Activated naive CD8-positive, alpha-beta T cell treated with anti-CD3 and anti-CD28 coated beads for 36 hours (primary cell): ENCODE data around the gene TMEM229B. TPM values are rescaled to one million over a fixed set of nuclear protein-coding genes. Genes with fewer than 3 reads are reported as not detected.
"Not testable (repeated sequence)": the region's sequence is repeated elsewhere in the genome, so short reads cannot be mapped to it uniquely, and the experiment has no call there.

Source experiments
- DNase-seq: peaks from one replicate; pipeline ENCODE4 v3.0.0; 2021
- H3K27ac Mint-ChIP-seq: one replicate; pipeline ENCODE4 v1.8.0; 2022; ENCODE audit warnings: mild to moderate bottlenecking, moderate library complexity, mixed read lengths
- H3K27me3 Mint-ChIP-seq: one replicate; pipeline ENCODE4 v1.8.0; 2022; ENCODE audit warnings: mild to moderate bottlenecking, mixed read lengths
- H3K36me3 Mint-ChIP-seq: one replicate; pipeline ENCODE4 v1.8.0; 2021; ENCODE audit warnings: mild to moderate bottlenecking, mixed read lengths
- H3K4me1 Mint-ChIP-seq: one replicate; pipeline ENCODE4 v1.8.0; 2021; ENCODE audit warnings: mixed read lengths
- H3K4me3 Mint-ChIP-seq: one replicate; pipeline ENCODE4 v1.8.0; 2022; ENCODE audit warnings: mild to moderate bottlenecking, moderate library complexity, mixed read lengths
- H3K9me3 Mint-ChIP-seq: one replicate; pipeline ENCODE4 v1.8.0; 2022; ENCODE audit warnings: mixed read lengths
- total RNA-seq, 2 experiments: library from RNA; stranded (reverse); gene quantifications; one replicate each; pipeline ENCODE4 v1.2.3, GENCODE V29; 2021

TMEM229B gene
- total RNA-seq, 2 experiments from 2014 or later = 3.1 to 3.5 TPM

- DNase-seq = no peak
- H3K9me3 Mint-ChIP-seq = no peaks in the 10 kb centered on the region
- no peaks in the 10 kb centered on the region for H3K36me3 Mint-ChIP-seq
- H3K4me1 Mint-ChIP-seq = peaks cover 16% of the 10 kb centered on the region
- no peak overlapping the region for H3K4me3 Mint-ChIP-seq
- H3K27ac Mint-ChIP-seq = no peak overlapping the region
- no peaks in the 10 kb centered on the region for H3K27me3 Mint-ChIP-seq
Measured at GRCh38 chr14:67461996-67462395, 26.5 kb downstream of the TMEM229B start.

- H3K27ac Mint-ChIP-seq = no peak overlapping the region
- H3K9me3 Mint-ChIP-seq = no peaks in the 10 kb centered on the region
- no peaks in the 10 kb centered on the region for H3K36me3 Mint-ChIP-seq
- no peak overlapping the region for H3K4me3 Mint-ChIP-seq
- H3K27me3 Mint-ChIP-seq = no peaks in the 10 kb centered on the region
- peaks cover 14% of the 10 kb centered on the region for H3K4me1 Mint-ChIP-seq
- DNase-seq = no peak
Measured at GRCh38 chr14:67461341-67461985, 27.1 kb downstream of the TMEM229B start.

- peaks cover 6% of the 10 kb centered on the region for H3K4me1 Mint-ChIP-seq
- no peak overlapping the region for H3K4me3 Mint-ChIP-seq
- no peak for DNase-seq
- no peaks in the 10 kb centered on the region for H3K27me3 Mint-ChIP-seq
- no peak overlapping the region for H3K27ac Mint-ChIP-seq
- no peaks in the 10 kb centered on the region for H3K36me3 Mint-ChIP-seq
- H3K9me3 Mint-ChIP-seq = no peaks in the 10 kb centered on the region
Measured at GRCh38 chr14:67459336-67459735, 29.2 kb downstream of the TMEM229B start.

GRCh38 chr14:67457782-67458181 is 30.7 kb downstream of the TMEM229B start:
- Mint-ChIP-seq H3K36me3 (no peaks in the 10 kb centered on the region), H3K4me1 (no peaks in the 10 kb centered on the region), H3K9me3 (no peaks in the 10 kb centered on the region), H3K4me3 (no peak overlapping the region), H3K27me3 (no peaks in the 10 kb centered on the region), H3K27ac (no peak overlapping the region)
- DNase-seq = no peak

GRCh38 chr14:67456732-67457131 is 31.8 kb downstream of the TMEM229B start:
- DNase-seq = no peak
- no peaks in the 10 kb centered on the region for H3K27me3 Mint-ChIP-seq
- H3K36me3 Mint-ChIP-seq = no peaks in the 10 kb centered on the region
- no peaks in the 10 kb centered on the region for H3K9me3 Mint-ChIP-seq
- H3K27ac Mint-ChIP-seq = no peak overlapping the region
- H3K4me1 Mint-ChIP-seq = no peaks in the 10 kb centered on the region
- H3K4me3 Mint-ChIP-seq = no peak overlapping the region

GRCh38 chr14:67453575-67454300 is 34.8 kb downstream of the TMEM229B start:
- Mint-ChIP-seq H3K27ac (no peak overlapping the region), H3K9me3 (no peaks in the 10 kb centered on the region), H3K4me1 (no peaks in the 10 kb centered on the region), H3K27me3 (no peaks in the 10 kb centered on the region), H3K4me3 (no peak overlapping the region), H3K36me3 (peaks cover 2% of the 10 kb centered on the region)
- no peak for DNase-seq

GRCh38 chr14:67451667-67452066 is 36.9 kb downstream of the TMEM229B start:
- H3K27ac Mint-ChIP-seq, H3K4me3 Mint-ChIP-seq, H3K27me3 Mint-ChIP-seq, H3K4me1 Mint-ChIP-seq, DNase-seq, H3K36me3 Mint-ChIP-seq, H3K9me3 Mint-ChIP-seq: not testable (repeated sequence)

GRCh38 chr14:67449096-67449495 is 39.4 kb downstream of the TMEM229B start:
- Mint-ChIP-seq H3K4me1 (no peaks in the 10 kb centered on the region), H3K4me3 (no peak overlapping the region), H3K27ac (no peak overlapping the region), H3K9me3 (no peaks in the 10 kb centered on the region), H3K27me3 (no peaks in the 10 kb centered on the region), H3K36me3 (peaks cover 2% of the 10 kb centered on the region)
- no peak for DNase-seq

GRCh38 chr14:67447033-67447381 is 41.5 kb downstream of the TMEM229B start:
- Mint-ChIP-seq H3K36me3 (peaks cover 2% of the 10 kb centered on the region), H3K4me1 (no peaks in the 10 kb centered on the region), H3K9me3 (no peaks in the 10 kb centered on the region), H3K27ac (no peak overlapping the region), H3K4me3 (no peak overlapping the region), H3K27me3 (peaks cover 3% of the 10 kb centered on the region)
- DNase-seq = no peak

- Mint-ChIP-seq H3K27ac (no peak overlapping the region), H3K4me1 (no peaks in the 10 kb centered on the region), H3K36me3 (peaks cover 2% of the 10 kb centered on the region), H3K4me3 (no peak overlapping the region), H3K9me3 (no peaks in the 10 kb centered on the region), H3K27me3 (peaks cover 3% of the 10 kb centered on the region)
- DNase-seq = no peak
Measured at GRCh38 chr14:67446371-67447032, 42.0 kb downstream of the TMEM229B start.

GRCh38 chr14:67444395-67444794 is 44.1 kb downstream of the TMEM229B start:
- H3K36me3 Mint-ChIP-seq = no peaks in the 10 kb centered on the region
- no peak overlapping the region for H3K27ac Mint-ChIP-seq
- no peaks in the 10 kb centered on the region for H3K9me3 Mint-ChIP-seq
- DNase-seq = no peak
- peaks cover 3% of the 10 kb centered on the region for H3K27me3 Mint-ChIP-seq
- no peaks in the 10 kb centered on the region for H3K4me1 Mint-ChIP-seq
- no peak overlapping the region for H3K4me3 Mint-ChIP-seq

GRCh38 chr14:67442139-67442906 is 46.2 kb downstream of the TMEM229B start:
- H3K27ac Mint-ChIP-seq = no peak overlapping the region
- peaks cover 4% of the 10 kb centered on the region for H3K27me3 Mint-ChIP-seq
- no peak overlapping the region for H3K4me3 Mint-ChIP-seq
- DNase-seq = no peak
- H3K4me1 Mint-ChIP-seq = no peaks in the 10 kb centered on the region
- H3K9me3 Mint-ChIP-seq = no peaks in the 10 kb centered on the region
- H3K36me3 Mint-ChIP-seq = no peaks in the 10 kb centered on the region

- no peaks in the 10 kb centered on the region for H3K9me3 Mint-ChIP-seq
- H3K4me3 Mint-ChIP-seq = no peak overlapping the region
- no peaks in the 10 kb centered on the region for H3K4me1 Mint-ChIP-seq
- peaks cover 7% of the 10 kb centered on the region for H3K27me3 Mint-ChIP-seq
- no peaks in the 10 kb centered on the region for H3K36me3 Mint-ChIP-seq
- DNase-seq = no peak
- no peak overlapping the region for H3K27ac Mint-ChIP-seq
Measured at GRCh38 chr14:67441672-67442071, 46.8 kb downstream of the TMEM229B start.

- no peak for DNase-seq
- H3K27me3 Mint-ChIP-seq = peaks cover 7% of the 10 kb centered on the region
- no peaks in the 10 kb centered on the region for H3K9me3 Mint-ChIP-seq
- no peaks in the 10 kb centered on the region for H3K4me1 Mint-ChIP-seq
- no peak overlapping the region for H3K4me3 Mint-ChIP-seq
- no peaks in the 10 kb centered on the region for H3K36me3 Mint-ChIP-seq
- no peak overlapping the region for H3K27ac Mint-ChIP-seq
Measured at GRCh38 chr14:67441256-67441655, 47.3 kb downstream of the TMEM229B start.

GRCh38 chr14:67440513-67440912 is 48.0 kb downstream of the TMEM229B start:
- H3K27me3 Mint-ChIP-seq = peaks cover 7% of the 10 kb centered on the region

More at GRCh38 chr14:67440513-67440912, 48.0 kb downstream of the TMEM229B start:
- Mint-ChIP-seq H3K36me3 (no peaks in the 10 kb centered on the region), H3K4me1 (no peaks in the 10 kb centered on the region), H3K27ac (no peak overlapping the region), H3K4me3 (no peak overlapping the region), H3K9me3 (no peaks in the 10 kb centered on the region)
- DNase-seq = no peak
